Type B pancreatic cell (in vitro differentiated cells): Measurements from ENCODE around the gene SNRNP48. TPM values are rescaled to one million over a fixed set of nuclear protein-coding genes. Genes with fewer than 3 reads are reported as not detected.

Source experiments
- DNase-seq: peaks from one replicate; pipeline ENCODE4 v3.0.0; 2021; ENCODE audit warnings: mixed read lengths; ENCODE audit not compliant: unreplicated experiment; ENCODE audit errors: extremely low spot score
- H3K27ac Mint-ChIP-seq: 2 replicates; pipeline ENCODE4 v1.8.0; 2021; ENCODE audit warnings: mild to moderate bottlenecking, mixed read lengths
- H3K27me3 Mint-ChIP-seq: 2 replicates; pipeline ENCODE4 v1.8.0; 2021; ENCODE audit warnings: mixed read lengths
- H3K36me3 Mint-ChIP-seq: 2 replicates; pipeline ENCODE4 v1.8.0; 2021; ENCODE audit warnings: mixed read lengths
- H3K4me1 Mint-ChIP-seq: one replicate; pipeline ENCODE4 v1.8.0; 2021; ENCODE audit warnings: mixed read lengths; ENCODE audit not compliant: unreplicated experiment
- H3K4me3 Mint-ChIP-seq: 2 replicates; pipeline ENCODE4 v1.8.0; 2021; ENCODE audit warnings: mild to moderate bottlenecking, mixed read lengths
- H3K9me3 Mint-ChIP-seq: 2 replicates; pipeline ENCODE4 v1.8.0; 2021; ENCODE audit warnings: mixed read lengths
- CTCF ChIP-seq: fragments of 200-600 bp; sonication (generic); conservative IDR thresholded peaks from 2 replicates; pipeline ENCODE4 v1.5.0; 2021; ENCODE audit warnings: antibody characterized with exemption, mild to moderate bottlenecking
- total RNA-seq: library from RNA; stranded (reverse); gene quantifications from 2 replicates; pipeline ENCODE4 v1.2.1, GENCODE V29; 2021; ENCODE audit warnings: low replicate concordance

SNRNP48 gene
- total RNA-seq, 1 donor from 2014 or later, result 21.5 TPM

- H3K27ac Mint-ChIP-seq, result no peak overlapping the region
- no peak overlapping the region for H3K4me3 Mint-ChIP-seq
- no peaks in the 10 kb centered on the region for H3K9me3 Mint-ChIP-seq
- no peak for DNase-seq
- TF ChIP-seq CTCF, result no peak
- H3K27me3 Mint-ChIP-seq, result peaks cover 1% of the 10 kb centered on the region
- H3K4me1 Mint-ChIP-seq, result no peaks in the 10 kb centered on the region
- H3K36me3 Mint-ChIP-seq, result no peaks in the 10 kb centered on the region
These were observed 66.4 kb downstream of the SNRNP48 start for GRCh38 chr6:7656355-7656754.

- Mint-ChIP-seq H3K9me3 (no peaks in the 10 kb centered on the region), H3K27ac (no peak overlapping the region), H3K36me3 (no peaks in the 10 kb centered on the region), H3K4me3 (no peak overlapping the region), H3K27me3 (peaks cover 10% of the 10 kb centered on the region), H3K4me1 (no peaks in the 10 kb centered on the region)
- TF ChIP-seq CTCF, result no peak
- DNase-seq, result no peak
These were observed 68.5 kb downstream of the SNRNP48 start for GRCh38 chr6:7658543-7658942.

GRCh38 chr6:7661364-7661763, 71.4 kb downstream of the SNRNP48 start:
- no peaks in the 10 kb centered on the region for H3K9me3 Mint-ChIP-seq
- TF ChIP-seq CTCF, result no peak
- no peak for DNase-seq
- H3K4me1 Mint-ChIP-seq, result no peaks in the 10 kb centered on the region
- H3K27me3 Mint-ChIP-seq, result peaks cover 10% of the 10 kb centered on the region
- no peak overlapping the region for H3K4me3 Mint-ChIP-seq
- H3K27ac Mint-ChIP-seq, result no peak overlapping the region
- H3K36me3 Mint-ChIP-seq, result no peaks in the 10 kb centered on the region

Other genes with a start within 250 kb of the SNRNP48 start
- gene CAGE1, start 200.5 kb upstream of the SNRNP48 start, total RNA-seq, result 0.19 TPM in 1 of 2 replicates, not detected in the other
- 20.1 and 24.0 TPM in 2 replicates for gene RIOK1, start 200.4 kb upstream of the SNRNP48 start, total RNA-seq
- gene DSP, start 48.5 kb upstream of the SNRNP48 start, total RNA-seq, result 210 and 517 TPM in 2 replicates
- gene BMP6, start 135.9 kb downstream of the SNRNP48 start, total RNA-seq, result 1.5 and 1.8 TPM in 2 replicates